DMS 273 (cell line): ENCODE results near the gene FOSL2.
A peak's percentile ranks its signal among the peaks of the same experiment; 100 is the strongest.

Experiments
- DNase-seq: peaks from one replicate; lab custom pipeline; 2025; ENCODE audit not compliant: unreplicated experiment; lab: John Stamatoyannopoulos, UW

Gene FOSL2

GRCh38 chr2:28392297-28393113, at the start of gene FOSL2:
TSS of gene FOSL2 (plus strand) at chr2:28392858. CDS start at chr2:28393721, 863 bp downstream.
- peak; percentile 99 for DNase-seq

- no peak for DNase-seq
These were observed 49.3 kb upstream of the FOSL2 start for GRCh38 chr2:28343184-28343942.

GRCh38 chr2:28343971-28344715, 48.5 kb upstream of the FOSL2 start:
- no peak for DNase-seq

GRCh38 chr2:28344756-28345373, 47.8 kb upstream of the FOSL2 start:
- DNase-seq = peak; percentile 34

- peak; percentile 21 for DNase-seq
These were observed 47.0 kb upstream of the FOSL2 start for GRCh38 chr2:28345619-28346018.

GRCh38 chr2:28346587-28346986, 46.1 kb upstream of the FOSL2 start:
- DNase-seq = peak; percentile 94

- peak; percentile 36 for DNase-seq
These were observed 45.5 kb upstream of the FOSL2 start for GRCh38 chr2:28347193-28347592.

- no peak for DNase-seq
These were observed 45.1 kb upstream of the FOSL2 start for GRCh38 chr2:28347596-28347995.

- no peak for DNase-seq
These were observed 44.5 kb upstream of the FOSL2 start for GRCh38 chr2:28348149-28348567.

GRCh38 chr2:28348921-28349320, 43.7 kb upstream of the FOSL2 start:
- DNase-seq = no peak

- no peak for DNase-seq
These were observed 43.0 kb upstream of the FOSL2 start for GRCh38 chr2:28349546-28350165.

- DNase-seq = no peak
These were observed 42.5 kb upstream of the FOSL2 start for GRCh38 chr2:28350196-28350595.

GRCh38 chr2:28350791-28351285, 41.8 kb upstream of the FOSL2 start:
- DNase-seq = no peak

GRCh38 chr2:28351621-28352020, 41.0 kb upstream of the FOSL2 start:
- DNase-seq = no peak

GRCh38 chr2:28352104-28352503, 40.6 kb upstream of the FOSL2 start:
- DNase-seq = no peak

GRCh38 chr2:28352610-28353195, 40.0 kb upstream of the FOSL2 start:
- no peak for DNase-seq

GRCh38 chr2:28354920-28355520, 37.6 kb upstream of the FOSL2 start:
- no peak for DNase-seq

GRCh38 chr2:28355521-28356094, 37.0 kb upstream of the FOSL2 start:
- peak; percentile 43 for DNase-seq
